GM12873 (cell line): ENCODE data around the gene SYNCRIP.

Experiments used
- CTCF ChIP-seq: IDR thresholded peaks from 2 replicates; pipeline ENCODE4 v1.5.1; 2012; ENCODE audit warnings: low read depth, mild to moderate bottlenecking, moderate library complexity, low read length, control low read depth; ENCODE audit not compliant: insufficient read depth; ENCODE audit errors: missing control alignments

Gene SYNCRIP

GRCh38 chr6:85637579-85637978 lies 5.1 kb downstream of the SYNCRIP start:
- no peak for TF ChIP-seq CTCF

- no peak for TF ChIP-seq CTCF
Measured at GRCh38 chr6:85632164-85632942, 10.3 kb downstream of the SYNCRIP start.

- no peak for TF ChIP-seq CTCF
Measured at GRCh38 chr6:85628353-85628752, 14.3 kb downstream of the SYNCRIP start.

- TF ChIP-seq CTCF, result no peak
Measured at GRCh38 chr6:85620308-85620707, 22.4 kb downstream of the SYNCRIP start.

- TF ChIP-seq CTCF, result no peak
Measured at GRCh38 chr6:85614780-85615179, 27.9 kb downstream of the SYNCRIP start.

GRCh38 chr6:85612690-85613474 lies 29.8 kb downstream of the SYNCRIP start:
- no peak for TF ChIP-seq CTCF

GRCh38 chr6:85610182-85610895 lies 32.3 kb downstream of the SYNCRIP start:
- no peak for TF ChIP-seq CTCF
